Chondrocyte (in vitro differentiated cells): ENCODE results near the gene FAM193A. TPM values are rescaled to one million over a fixed set of nuclear protein-coding genes. Genes with fewer than 3 reads are reported as not detected.

Experiments
- DNase-seq: peaks from one replicate; pipeline ENCODE4 v3.0.0; 2021; ENCODE audit warnings: mixed read lengths, low spot score
- H3K27ac Mint-ChIP-seq: one replicate; pipeline ENCODE4 v1.8.0; 2021; ENCODE audit warnings: mild to moderate bottlenecking, moderate library complexity, mixed read lengths; ENCODE audit not compliant: unreplicated experiment
- H3K27me3 Mint-ChIP-seq: 2 replicates; pipeline ENCODE4 v1.8.0; 2021; ENCODE audit warnings: low read depth, mixed read lengths
- H3K36me3 Mint-ChIP-seq: 2 replicates; pipeline ENCODE4 v1.8.0; 2021; ENCODE audit warnings: low read depth, mixed read lengths
- H3K4me1 Mint-ChIP-seq: 2 replicates; pipeline ENCODE4 v1.8.0; 2021; ENCODE audit warnings: low read depth, mild to moderate bottlenecking, mixed read lengths
- H3K4me3 Mint-ChIP-seq: one replicate; pipeline ENCODE4 v1.8.0; 2021; ENCODE audit warnings: mild to moderate bottlenecking, moderate library complexity, mixed read lengths; ENCODE audit not compliant: unreplicated experiment
- H3K9me3 Mint-ChIP-seq: 2 replicates; pipeline ENCODE4 v1.8.0; 2021; ENCODE audit warnings: low read depth, mixed read lengths
- CTCF ChIP-seq: fragments of 200-600 bp; sonication (generic); IDR thresholded peaks from 2 replicates; pipeline ENCODE4 v1.5.0; 2021; ENCODE audit warnings: antibody characterized with exemption, mild to moderate bottlenecking, moderate library complexity
- total RNA-seq: library from RNA; stranded (reverse); gene quantifications from 3 replicates; pipeline ENCODE4 v1.2.1, GENCODE V29; 2021

Gene FAM193A
- total RNA-seq, 1 donor from 2014 or later, result 24.9 TPM

GRCh38 chr4:2763511-2763967 is 227.1 kb downstream of the FAM193A start:
- Mint-ChIP-seq H3K4me3 (no peak overlapping the region), H3K9me3 (no peaks in the 10 kb centered on the region), H3K27me3 (no peaks in the 10 kb centered on the region), H3K36me3 (no peaks in the 10 kb centered on the region), H3K27ac (no peak overlapping the region), H3K4me1 (peaks cover under 1% of the 10 kb centered on the region)
- TF ChIP-seq CTCF, result no peak
- DNase-seq, result no peak

- DNase-seq, result peak; percentile 46
- no peak for TF ChIP-seq CTCF
- Mint-ChIP-seq H3K4me3 (no peak overlapping the region), H3K9me3 (peaks cover 4% of the 10 kb centered on the region), H3K27me3 (no peaks in the 10 kb centered on the region), H3K27ac (no peak overlapping the region), H3K36me3 (peaks cover 2% of the 10 kb centered on the region), H3K4me1 (peaks cover 8% of the 10 kb centered on the region)
Observed at GRCh38 chr4:2765832-2766526, 229.5 kb downstream of the FAM193A start.

- H3K4me3 Mint-ChIP-seq, result no peak overlapping the region
- no peak overlapping the region for H3K27ac Mint-ChIP-seq
- peaks cover 2% of the 10 kb centered on the region for H3K36me3 Mint-ChIP-seq
- H3K27me3 Mint-ChIP-seq, result no peaks in the 10 kb centered on the region
- peaks cover 8% of the 10 kb centered on the region for H3K4me1 Mint-ChIP-seq
- peak; percentile 64 for DNase-seq
- TF ChIP-seq CTCF, result no peak
- peaks cover 4% of the 10 kb centered on the region for H3K9me3 Mint-ChIP-seq
Observed at GRCh38 chr4:2767046-2767704, 230.7 kb downstream of the FAM193A start.

GRCh38 chr4:2767705-2768074 is 231.2 kb downstream of the FAM193A start:
- peak; percentile 84 for DNase-seq
- H3K27ac Mint-ChIP-seq, result no peak overlapping the region
- no peak overlapping the region for H3K4me3 Mint-ChIP-seq
- H3K27me3 Mint-ChIP-seq, result no peaks in the 10 kb centered on the region
- peaks cover 2% of the 10 kb centered on the region for H3K36me3 Mint-ChIP-seq
- H3K9me3 Mint-ChIP-seq, result peaks cover 4% of the 10 kb centered on the region
- peaks cover 8% of the 10 kb centered on the region for H3K4me1 Mint-ChIP-seq
- no peak for TF ChIP-seq CTCF

- peak; percentile 48 for DNase-seq
- no peak for TF ChIP-seq CTCF
- Mint-ChIP-seq H3K27me3 (no peaks in the 10 kb centered on the region), H3K36me3 (peaks cover 2% of the 10 kb centered on the region), H3K27ac (no peak overlapping the region), H3K4me3 (no peak overlapping the region), H3K4me1 (peaks cover 8% of the 10 kb centered on the region), H3K9me3 (peaks cover 4% of the 10 kb centered on the region)
Observed at GRCh38 chr4:2768124-2768523, 231.7 kb downstream of the FAM193A start.
